Erythroblast (primary cell): ENCODE results near the gene SUSD3.

Source experiments
- GATA1 ChIP-seq: IDR thresholded peaks from 2 replicates; pipeline ENCODE4 v1.6.1; 2011; ENCODE audit warnings: low read depth, mild to moderate bottlenecking, control low read depth, low read length, moderate library complexity
- POLR2A ChIP-seq: IDR thresholded peaks from 2 replicates; pipeline ENCODE4 v1.6.1; 2011; ENCODE audit warnings: mild to moderate bottlenecking, low read length

DNA sequence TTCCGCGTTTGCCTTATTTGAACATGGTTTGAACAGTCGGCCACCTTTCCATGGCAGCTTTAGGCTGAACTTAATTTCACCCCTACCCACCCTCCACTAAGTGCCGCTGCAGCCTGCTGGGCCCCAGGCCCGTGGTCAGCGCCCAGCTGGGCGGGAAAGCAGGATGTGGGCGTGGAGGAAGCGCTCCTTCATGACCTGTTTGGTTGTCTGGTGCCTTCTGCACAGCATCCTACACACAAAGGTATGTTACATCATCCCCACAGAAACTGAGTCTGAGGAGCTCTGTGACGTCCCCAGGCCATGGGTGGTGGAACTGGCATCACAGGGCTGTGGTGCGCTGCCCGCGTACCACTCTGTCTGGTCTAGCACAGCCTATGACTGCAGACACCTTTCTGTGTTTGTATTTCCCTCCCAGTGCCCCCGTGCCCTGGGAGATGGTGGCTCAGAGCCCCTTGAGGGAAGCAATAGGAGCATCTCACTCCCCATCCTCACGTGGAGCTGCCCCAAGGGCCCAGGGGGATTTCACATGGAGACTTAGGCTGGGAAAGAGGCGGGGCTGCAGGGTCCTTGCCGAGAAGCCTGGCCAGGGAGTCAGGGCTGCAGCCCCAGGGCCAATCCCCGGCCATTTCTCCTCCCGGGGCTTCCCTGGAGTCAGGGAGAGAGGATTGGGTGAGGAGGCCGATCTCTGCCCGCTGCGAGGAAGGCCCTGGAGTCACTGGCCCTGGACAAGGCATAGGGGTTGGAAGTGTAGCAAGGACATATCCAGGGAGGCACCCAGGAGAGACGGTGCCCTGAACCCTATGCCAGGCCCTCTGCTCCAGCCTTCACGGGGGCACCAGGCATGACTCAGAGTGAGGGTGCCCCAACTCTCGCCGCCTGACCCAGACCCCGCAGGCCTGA is 37.5 kb upstream of the SUSD3 start:
- TF ChIP-seq POLR2A = no peak
- no peak for TF ChIP-seq GATA1
